ENCODE results near the gene MEN1.

MEN1 gene

DNA sequence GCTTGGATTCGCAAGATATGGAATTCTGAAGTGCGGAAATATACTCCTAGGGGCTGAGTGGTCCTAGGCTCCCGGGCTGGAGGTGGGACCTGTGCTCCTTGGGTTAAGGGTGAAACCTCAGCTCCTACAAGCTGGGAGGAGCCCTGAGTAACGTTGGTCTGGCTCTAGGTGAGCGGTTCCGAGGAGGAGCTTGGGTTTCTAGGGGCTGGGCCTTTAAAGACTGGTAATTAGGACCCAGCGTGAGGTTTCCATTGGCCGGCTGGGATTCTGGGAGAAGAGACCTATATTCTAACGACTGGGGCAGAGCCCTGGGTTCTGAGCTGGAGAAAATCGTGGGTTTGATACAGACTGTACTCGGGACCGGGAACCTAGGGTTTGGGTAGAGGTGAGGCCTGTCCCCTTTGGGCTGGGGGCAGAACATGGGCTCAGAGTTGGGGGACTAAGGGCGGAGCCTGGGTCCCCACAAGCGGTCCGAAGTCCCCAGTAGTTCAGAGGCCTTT lies 6.5 kb downstream of the MEN1 start:
- Histone ChIP-seq H3K36me3 (ENCODE audit: control insufficient read depth in 1 of 2, insufficient read depth in 2 of 2, low read length in 2 of 2) (peaks cover 2 to 28% of the 10 kb centered on the region in 2 donors), H3K9me3 (ENCODE audit: control insufficient read depth in 1 of 2, low read length in 2 of 2) (no peaks in the 10 kb centered on the region), H3K27me3 (ENCODE audit: low read depth, low read length) (no peaks in the 10 kb centered on the region), H3K4me1 (ENCODE audit: control insufficient read depth in 1 of 2, insufficient read depth in 2 of 2, low read length in 2 of 2) (peaks cover 5 to 30% of the 10 kb centered on the region in 2 donors), H3K27ac (ENCODE audit: low read length) (peak overlapping the region; percentile 64), H3K4me3 (ENCODE audit: low read depth in 1 of 2, low read length in 2 of 2) (peak overlapping the region; percentile 68 to 76)

GRCh38 chr11:64803158-64803845 lies 7.0 kb downstream of the MEN1 start, which contains the start of gene MAP4K2:
MAP4K2 (minus strand) TSS chr11:64803214; CDS start chr11:64803149, 65 bp downstream.
- peak within 1 kb of the TSS; percentile 70 to 76 for H3K4me3 ChIP-seq (ENCODE audit: low read depth in 1 of 2, low read length in 2 of 2)
- H3K4me1 ChIP-seq (ENCODE audit: control insufficient read depth in 1 of 2, insufficient read depth in 2 of 2, low read length in 2 of 2), result peaks cover 5 to 30% of the 10 kb centered on the region in 2 donors
- peaks cover 2 to 31% of the 10 kb centered on the region in 2 donors for H3K36me3 ChIP-seq (ENCODE audit: control insufficient read depth in 1 of 2, insufficient read depth in 2 of 2, low read length in 2 of 2)
- H3K27me3 ChIP-seq (ENCODE audit: low read depth, low read length), result no peaks in the 10 kb centered on the region
- H3K9me3 ChIP-seq (ENCODE audit: control insufficient read depth in 1 of 2, low read length in 2 of 2), result no peaks in the 10 kb centered on the region
- peak within 1 kb of the TSS; percentile 64 for H3K27ac ChIP-seq (ENCODE audit: low read length)

GRCh38 chr11:64802370-64803157 lies 7.8 kb downstream of the MEN1 start:
- H3K4me1 ChIP-seq (ENCODE audit: control insufficient read depth in 1 of 2, insufficient read depth in 2 of 2, low read length in 2 of 2), result peaks cover 5 to 27% of the 10 kb centered on the region in 2 donors

GRCh38 chr11:64801561-64802369 lies 8.6 kb downstream of the MEN1 start:
- peaks cover 2 to 29% of the 10 kb centered on the region in 2 donors for H3K36me3 ChIP-seq (ENCODE audit: control insufficient read depth in 1 of 2, insufficient read depth in 2 of 2, low read length in 2 of 2)
- peaks cover 5 to 27% of the 10 kb centered on the region in 2 donors for H3K4me1 ChIP-seq (ENCODE audit: control insufficient read depth in 1 of 2, insufficient read depth in 2 of 2, low read length in 2 of 2)
- no peaks in the 10 kb centered on the region for H3K27me3 ChIP-seq (ENCODE audit: low read depth, low read length)
- no peaks in the 10 kb centered on the region for H3K9me3 ChIP-seq (ENCODE audit: control insufficient read depth in 1 of 2, low read length in 2 of 2)
- H3K4me3 ChIP-seq (ENCODE audit: low read depth in 1 of 2, low read length in 2 of 2), result peak overlapping the region; percentile 37 to 70
- H3K27ac ChIP-seq (ENCODE audit: low read length), result no peak overlapping the region

More at GRCh38 chr11:64802370-64803157, 7.8 kb downstream of the MEN1 start:
- Histone ChIP-seq H3K9me3 (ENCODE audit: control insufficient read depth in 1 of 2, low read length in 2 of 2) (no peaks in the 10 kb centered on the region), H3K27me3 (ENCODE audit: low read depth, low read length) (no peaks in the 10 kb centered on the region), H3K27ac (ENCODE audit: low read length) (no peak overlapping the region), H3K36me3 (ENCODE audit: control insufficient read depth in 1 of 2, insufficient read depth in 2 of 2, low read length in 2 of 2) (peaks cover 2 to 29% of the 10 kb centered on the region in 2 donors), H3K4me3 (ENCODE audit: low read depth in 1 of 2, low read length in 2 of 2) (peak overlapping the region; percentile 37 to 70)

DNA sequence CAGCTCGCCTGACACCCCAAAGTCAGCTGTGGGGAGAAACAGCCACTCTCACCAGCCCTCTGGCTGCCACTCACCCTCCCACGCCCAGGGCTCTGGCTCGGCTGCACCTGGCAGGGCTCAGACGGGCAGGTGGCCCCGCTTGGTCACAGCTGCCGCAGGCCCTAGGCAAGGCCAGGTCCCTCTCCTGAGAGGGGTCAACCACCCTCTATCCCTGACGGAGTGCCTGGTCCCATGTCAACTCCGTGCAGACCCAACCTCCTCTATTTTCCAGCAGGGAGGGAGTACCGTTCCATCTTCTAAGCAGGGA lies 9.2 kb downstream of the MEN1 start:
- Histone ChIP-seq H3K36me3 (ENCODE audit: control insufficient read depth in 1 of 2, insufficient read depth in 2 of 2, low read length in 2 of 2) (peaks cover 2 to 34% of the 10 kb centered on the region in 2 donors), H3K27ac (ENCODE audit: low read length) (no peak overlapping the region), H3K4me3 (ENCODE audit: low read depth in 1 of 2, low read length in 2 of 2) (no peak overlapping the region), H3K4me1 (ENCODE audit: control insufficient read depth in 1 of 2, insufficient read depth in 2 of 2, low read length in 2 of 2) (peaks cover 5 to 27% of the 10 kb centered on the region in 2 donors), H3K9me3 (ENCODE audit: control insufficient read depth in 1 of 2, low read length in 2 of 2) (no peaks in the 10 kb centered on the region), H3K27me3 (ENCODE audit: low read depth, low read length) (no peaks in the 10 kb centered on the region)

DNA sequence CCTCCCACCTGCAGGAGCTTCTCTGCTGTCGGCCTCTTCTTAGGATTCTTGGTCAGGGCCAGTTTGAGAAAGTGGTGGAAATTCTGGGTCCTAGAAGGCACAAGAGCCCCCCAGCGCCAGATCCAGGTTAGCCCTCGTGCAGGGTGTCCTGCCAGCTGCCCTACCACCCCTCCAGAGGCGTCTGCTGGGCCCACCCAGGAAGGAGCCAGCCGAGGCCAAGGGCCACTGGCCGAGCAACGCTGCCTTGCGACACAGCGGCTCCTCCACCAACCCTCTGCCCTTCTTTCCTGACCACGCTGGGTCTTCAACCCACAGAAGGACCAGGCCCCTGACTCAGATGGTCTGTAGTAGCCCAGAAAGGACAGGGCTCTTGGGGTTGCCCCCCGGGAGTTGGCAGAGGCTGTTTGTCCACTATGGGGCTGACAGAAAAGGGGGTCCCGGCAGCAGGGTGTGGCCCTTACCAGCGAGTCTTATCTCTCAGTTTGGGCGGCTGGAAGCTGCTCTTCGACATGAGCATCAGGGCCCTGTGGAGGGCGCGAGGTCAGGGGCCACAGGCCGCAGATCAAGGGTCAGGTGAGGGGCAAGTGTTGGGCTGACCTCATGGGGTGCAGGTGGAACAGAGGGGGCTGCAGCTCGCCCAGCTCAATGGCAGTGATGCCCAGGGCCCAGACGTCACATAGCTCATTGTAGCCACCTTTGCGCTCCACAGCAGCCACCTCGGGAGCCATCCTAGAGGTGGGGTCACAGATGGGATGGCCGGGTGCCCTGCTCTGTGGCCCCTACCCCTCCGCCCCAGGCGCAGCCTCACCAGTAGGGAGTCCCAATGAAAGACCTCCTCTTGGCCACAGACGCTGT lies 9.8 kb downstream of the MEN1 start:
- H3K4me1 ChIP-seq (ENCODE audit: control insufficient read depth in 1 of 2, insufficient read depth in 2 of 2, low read length in 2 of 2), result peaks cover 5 to 27% of the 10 kb centered on the region in 2 donors
- H3K4me3 ChIP-seq (ENCODE audit: low read depth in 1 of 2, low read length in 2 of 2), result no peak overlapping the region
- no peaks in the 10 kb centered on the region for H3K27me3 ChIP-seq (ENCODE audit: low read depth, low read length)
- no peak overlapping the region for H3K27ac ChIP-seq (ENCODE audit: low read length)
- peaks cover 2 to 38% of the 10 kb centered on the region in 2 donors for H3K36me3 ChIP-seq (ENCODE audit: control insufficient read depth in 1 of 2, insufficient read depth in 2 of 2, low read length in 2 of 2)
- H3K9me3 ChIP-seq (ENCODE audit: control insufficient read depth in 1 of 2, low read length in 2 of 2), result no peaks in the 10 kb centered on the region

DNA sequence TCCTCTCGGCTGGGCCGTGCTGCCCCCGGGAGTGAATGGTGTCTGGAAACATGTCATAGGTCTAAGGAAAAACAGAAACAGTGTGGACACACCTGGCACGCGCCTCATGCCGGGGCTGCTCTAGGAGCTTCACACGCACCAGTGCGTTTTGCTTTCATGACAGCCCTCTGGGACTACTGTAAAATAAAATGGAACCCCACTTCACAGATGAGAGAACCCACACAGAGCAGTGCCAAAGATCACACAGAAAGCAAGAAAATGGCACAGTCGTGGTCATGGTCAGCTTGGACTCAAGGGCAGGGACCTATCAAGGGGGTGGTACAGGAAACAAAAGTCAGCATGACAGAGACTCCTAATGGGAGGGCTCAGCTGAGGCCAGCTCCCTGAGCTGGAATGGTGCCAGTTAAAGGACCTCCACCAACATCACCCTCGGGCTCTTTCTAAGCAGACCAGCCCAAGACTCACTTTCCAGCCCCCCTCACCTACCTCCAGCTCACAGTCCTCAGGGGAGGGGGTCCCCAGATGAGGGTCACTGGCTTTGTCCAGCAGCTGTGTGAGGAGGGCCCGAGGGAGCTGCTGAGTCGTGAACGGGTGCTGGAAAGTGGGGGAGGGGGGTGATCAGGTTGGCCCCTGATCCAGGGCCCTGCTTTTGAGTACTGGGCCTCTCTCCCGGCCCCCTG lies 10.6 kb downstream of the MEN1 start:
- H3K27me3 ChIP-seq (ENCODE audit: low read depth, low read length), result no peaks in the 10 kb centered on the region
- H3K4me1 ChIP-seq (ENCODE audit: control insufficient read depth in 1 of 2, insufficient read depth in 2 of 2, low read length in 2 of 2), result peaks cover 5 to 26% of the 10 kb centered on the region in 2 donors
- no peak overlapping the region for H3K4me3 ChIP-seq (ENCODE audit: low read depth in 1 of 2, low read length in 2 of 2)
- H3K27ac ChIP-seq (ENCODE audit: low read length), result no peak overlapping the region
- peaks cover 0 to 30% of the 10 kb centered on the region in 2 donors for H3K36me3 ChIP-seq (ENCODE audit: control insufficient read depth in 1 of 2, insufficient read depth in 2 of 2, low read length in 2 of 2)
- H3K9me3 ChIP-seq (ENCODE audit: control insufficient read depth in 1 of 2, low read length in 2 of 2), result no peaks in the 10 kb centered on the region

DNA sequence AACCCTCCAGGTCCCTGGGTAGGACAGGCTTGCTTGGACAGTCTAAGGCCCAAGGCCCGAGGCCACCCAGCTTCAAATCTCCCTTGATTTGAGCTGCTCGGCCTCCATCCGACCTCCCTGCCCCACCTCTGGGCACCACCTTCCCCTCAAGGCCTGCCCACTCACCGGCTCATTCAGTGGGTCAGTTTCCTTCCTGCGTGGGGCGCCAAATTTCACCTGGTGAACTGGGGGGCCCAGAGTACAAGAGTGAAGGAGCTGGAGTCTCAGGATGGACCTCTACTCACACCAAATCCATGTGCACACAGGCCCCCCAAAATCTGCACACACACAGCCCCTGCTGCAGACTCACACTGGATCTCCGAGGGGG lies 11.1 kb downstream of the MEN1 start:
- H3K36me3 ChIP-seq (ENCODE audit: control insufficient read depth in 1 of 2, insufficient read depth in 2 of 2, low read length in 2 of 2), result peaks cover 0 to 25% of the 10 kb centered on the region in 2 donors
- peaks cover 5 to 21% of the 10 kb centered on the region in 2 donors for H3K4me1 ChIP-seq (ENCODE audit: control insufficient read depth in 1 of 2, insufficient read depth in 2 of 2, low read length in 2 of 2)
- H3K27ac ChIP-seq (ENCODE audit: low read length), result no peak overlapping the region
- no peaks in the 10 kb centered on the region for H3K27me3 ChIP-seq (ENCODE audit: low read depth, low read length)
- H3K4me3 ChIP-seq (ENCODE audit: low read depth in 1 of 2, low read length in 2 of 2), result no peak overlapping the region
- no peaks in the 10 kb centered on the region for H3K9me3 ChIP-seq (ENCODE audit: control insufficient read depth in 1 of 2, low read length in 2 of 2)

DNA sequence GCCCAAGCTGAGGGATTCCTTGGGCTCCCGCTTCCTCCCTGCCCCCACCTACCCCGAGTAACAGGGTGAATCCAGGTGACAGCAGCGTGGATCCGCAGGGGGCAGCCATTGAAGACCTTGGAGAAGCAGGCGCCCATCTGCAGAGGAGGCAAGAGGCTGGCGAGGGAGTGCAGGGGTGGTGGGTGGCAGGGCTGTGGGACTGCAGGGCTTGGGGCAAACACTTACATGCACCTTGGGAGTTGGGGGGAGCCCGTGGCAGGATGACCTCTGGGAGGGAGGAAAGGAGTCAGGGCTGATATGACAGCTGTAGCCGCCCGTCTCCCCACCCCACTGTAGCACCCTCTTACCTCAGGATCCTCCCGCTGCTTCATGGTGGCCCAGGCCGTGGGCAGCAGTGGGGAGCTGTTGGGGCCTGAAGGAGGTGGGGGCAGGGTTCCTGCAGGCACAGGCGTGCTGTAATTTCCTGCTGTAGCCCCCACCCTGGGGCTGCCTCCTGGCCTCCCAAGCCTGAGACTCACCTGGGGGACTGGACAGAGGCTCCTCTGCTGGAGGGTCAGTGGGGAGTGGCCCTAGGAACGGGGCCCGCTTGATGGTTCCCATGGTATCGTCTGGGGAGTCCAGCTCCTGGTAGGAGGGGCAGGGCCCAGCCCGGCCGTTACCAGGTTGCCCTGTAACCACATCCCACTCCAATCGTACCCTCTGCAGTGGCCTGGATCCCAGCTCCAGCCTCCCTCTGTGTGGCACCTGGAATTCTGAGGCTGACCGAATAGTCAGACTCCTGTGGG lies 13.4 kb downstream of the MEN1 start:
- Histone ChIP-seq H3K4me3 (ENCODE audit: low read depth in 1 of 2, low read length in 2 of 2) (no peak overlapping the region), H3K27me3 (ENCODE audit: low read depth, low read length) (no peaks in the 10 kb centered on the region), H3K27ac (ENCODE audit: low read length) (no peak overlapping the region), H3K4me1 (ENCODE audit: control insufficient read depth in 1 of 2, insufficient read depth in 2 of 2, low read length in 2 of 2) (peaks cover 0 to 5% of the 10 kb centered on the region in 2 donors), H3K9me3 (ENCODE audit: control insufficient read depth in 1 of 2, low read length in 2 of 2) (no peaks in the 10 kb centered on the region), H3K36me3 (ENCODE audit: control insufficient read depth in 1 of 2, insufficient read depth in 2 of 2, low read length in 2 of 2) (peaks cover 0 to 32% of the 10 kb centered on the region in 2 donors)
